GM12873 (cell line): ENCODE data around the gene SLC6A19.

Experiments
- CTCF ChIP-seq: IDR thresholded peaks from 2 replicates; pipeline ENCODE4 v1.5.1; 2012; ENCODE audit warnings: low read depth, mild to moderate bottlenecking, moderate library complexity, low read length, control low read depth; ENCODE audit not compliant: insufficient read depth; ENCODE audit errors: missing control alignments

Gene SLC6A19

GRCh38 chr5:1162751-1163150 is 38.6 kb upstream of the SLC6A19 start:
- no peak for TF ChIP-seq CTCF

DNA sequence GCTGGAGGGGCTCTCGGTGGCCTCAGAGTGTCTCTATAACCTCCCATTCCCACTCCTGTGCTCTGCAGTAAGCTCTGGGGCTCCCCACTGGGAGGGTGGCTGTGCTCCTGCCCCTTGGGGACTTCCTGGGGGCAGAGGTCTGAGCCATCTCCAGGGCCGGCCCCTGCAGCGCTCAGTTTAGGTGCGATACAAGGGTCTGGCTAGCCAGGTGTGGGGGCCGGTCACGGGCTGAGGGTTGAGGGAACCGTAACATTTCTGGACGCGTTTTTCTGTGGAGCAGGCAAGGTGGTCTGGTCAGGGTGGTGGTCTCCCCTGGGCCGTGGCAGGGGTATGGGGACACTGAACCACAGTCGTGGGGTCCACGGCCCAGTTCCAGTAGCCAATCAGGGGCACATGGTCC is 38.0 kb upstream of the SLC6A19 start:
- no peak for TF ChIP-seq CTCF

GRCh38 chr5:1163879-1164278 is 37.5 kb upstream of the SLC6A19 start:
- TF ChIP-seq CTCF: no peak

DNA sequence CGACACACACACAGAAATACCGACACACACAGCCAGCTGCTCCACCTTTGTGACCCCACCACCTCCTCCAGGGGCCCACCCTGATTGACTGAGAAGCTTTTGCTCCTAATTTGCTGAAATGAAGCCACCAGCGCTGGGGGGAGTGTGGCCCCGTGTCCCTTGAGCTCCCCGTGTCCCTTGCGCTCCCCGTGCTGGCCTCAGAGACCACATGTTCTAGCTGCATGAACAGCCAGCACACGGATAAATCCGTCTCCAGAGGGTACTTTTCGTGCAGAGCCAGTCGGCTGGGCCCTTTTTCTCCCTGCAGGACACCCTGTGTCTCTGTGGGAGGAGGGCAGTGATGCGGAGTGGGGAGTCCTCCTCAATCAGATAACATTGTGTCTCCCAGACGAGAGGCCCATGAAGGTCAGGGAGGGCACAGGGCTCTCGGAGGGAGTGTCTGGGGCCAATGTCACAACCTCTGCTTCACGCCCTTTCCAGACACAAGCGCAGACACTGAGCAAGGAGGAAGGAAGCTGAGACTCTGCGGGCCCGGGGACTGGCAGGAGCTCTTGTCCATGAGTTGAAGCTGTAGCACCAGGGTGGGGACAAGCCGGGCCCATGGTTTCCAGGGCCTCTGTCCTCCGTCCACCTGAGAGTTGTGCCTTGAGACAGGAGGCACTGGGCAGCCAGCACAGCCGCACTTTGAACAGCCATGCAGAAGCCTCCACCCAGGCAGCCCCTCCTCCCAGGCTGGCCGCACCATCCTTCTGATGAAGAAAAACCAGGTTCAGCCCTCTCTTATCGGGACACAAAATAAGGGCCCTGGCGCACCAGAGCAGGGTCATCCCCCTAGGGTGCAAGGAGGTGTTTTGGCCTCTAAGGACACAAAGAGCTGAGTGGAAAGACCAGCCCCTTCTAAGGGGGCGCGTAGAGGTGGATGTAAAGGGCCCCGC is 36.4 kb upstream of the SLC6A19 start:
- TF ChIP-seq CTCF: no peak

DNA sequence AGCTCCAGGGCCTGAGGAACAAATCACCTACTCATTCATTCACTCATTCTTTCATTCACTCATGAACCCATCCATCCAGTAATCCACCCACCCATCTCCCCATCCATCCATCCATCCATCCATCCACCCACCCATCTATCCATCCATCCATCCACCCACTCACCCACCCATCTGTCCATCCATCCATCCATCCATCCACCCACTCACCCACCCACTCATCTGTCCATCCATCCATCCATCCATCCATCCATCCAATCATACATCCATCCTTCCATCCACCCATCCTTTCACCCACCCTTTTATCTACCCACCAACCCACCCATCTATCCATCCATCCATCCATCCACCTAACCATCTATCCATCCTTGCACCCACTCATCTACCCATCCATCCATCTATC is 35.5 kb upstream of the SLC6A19 start:
- no peak for TF ChIP-seq CTCF

DNA sequence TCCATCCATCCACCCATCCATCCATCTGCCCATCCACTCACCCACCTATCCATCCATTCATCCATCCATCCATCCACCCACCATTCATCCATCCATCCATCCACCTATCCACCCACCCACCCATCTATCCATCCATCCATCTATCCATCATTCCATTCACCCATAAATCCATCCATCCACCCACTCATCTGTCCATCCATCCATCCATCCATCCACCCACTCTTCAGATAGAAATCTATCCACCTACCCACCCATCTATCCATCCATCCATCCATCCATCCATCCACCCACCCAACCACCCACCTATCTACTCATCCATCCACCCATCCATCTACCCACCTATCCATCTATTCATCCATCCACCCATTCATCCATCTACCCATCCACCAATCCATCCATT is 35.0 kb upstream of the SLC6A19 start:
- TF ChIP-seq CTCF: no peak

GRCh38 chr5:1167361-1167727 is 34.1 kb upstream of the SLC6A19 start:
- TF ChIP-seq CTCF: no peak
